ACC112 (cell line): ENCODE data around the gene P2RX4.
"Not testable (repeated sequence)": the region's sequence is repeated elsewhere in the genome, so short reads cannot be mapped to it uniquely, and the experiment has no call there.

Source experiments
- H2AFZ ChIP-seq: fragments of 200-600 bp; sonication (generic); one replicate; pipeline ENCODE4 v1.6.0; 2017; ENCODE audit warnings: antibody characterized with exemption, low read length; ENCODE audit not compliant: unreplicated experiment
- H3K27ac ChIP-seq: fragments of 200-600 bp; sonication (generic); 2 replicates; pipeline ENCODE4 v1.5.1; 2014; ENCODE audit warnings: low read depth, mild to moderate bottlenecking, antibody characterized with exemption, low read length, moderate library complexity
- H3K27me3 ChIP-seq: fragments of 200-600 bp; sonication (generic); 2 replicates; pipeline ENCODE4 v1.6.1; 2014; ENCODE audit warnings: mild to moderate bottlenecking, antibody characterized with exemption, low read length, moderate library complexity, mixed read lengths; ENCODE audit not compliant: insufficient read depth
- H3K36me3 ChIP-seq: fragments of 200-600 bp; sonication (generic); 2 replicates; pipeline ENCODE4 v1.6.1; 2016; ENCODE audit warnings: mild to moderate bottlenecking, antibody characterized with exemption, low read length, moderate library complexity, mixed read lengths; ENCODE audit not compliant: insufficient read depth
- H3K4me1 ChIP-seq: fragments of 200-600 bp; sonication (generic); one replicate; pipeline ENCODE4 v1.6.1; 2016; ENCODE audit warnings: low read length, mixed read lengths; ENCODE audit not compliant: insufficient read depth, unreplicated experiment, control insufficient read depth
- H3K4me3 ChIP-seq: fragments of 200-600 bp; sonication (generic); 2 replicates; pipeline ENCODE4 v1.5.1; 2014; ENCODE audit warnings: mild to moderate bottlenecking, low read depth, low read length
- H3K79me2 ChIP-seq: fragments of 200-600 bp; sonication (generic); one replicate; pipeline ENCODE4 v1.6.0; 2016; ENCODE audit warnings: low read length; ENCODE audit not compliant: control insufficient read depth, unreplicated experiment, insufficient read depth

P2RX4 gene

GRCh38 chr12:121209624-121210572, at the start of gene P2RX4:
Gene P2RX4, plus strand, starts transcription at chr12:121210129. Its CDS starts 36 bp downstream, at chr12:121210165.
- H3K4me3 ChIP-seq: peak within 1 kb of the TSS; percentile 92
- no peaks in the 10 kb centered on the region for H3K79me2 ChIP-seq
- H3K27ac ChIP-seq: peak within 1 kb of the TSS; percentile 41
- H3K36me3 ChIP-seq: no peaks in the 10 kb centered on the region
- H3K27me3 ChIP-seq: no peaks in the 10 kb centered on the region
- H2AFZ ChIP-seq: peak within 1 kb of the TSS; percentile 83
- peaks cover 11% of the 10 kb centered on the region for H3K4me1 ChIP-seq

GRCh38 chr12:121162384-121162783, 47.5 kb upstream of the P2RX4 start:
- Histone ChIP-seq H3K79me2 (no peaks in the 10 kb centered on the region), H3K4me1 (no peaks in the 10 kb centered on the region), H3K27me3 (peaks cover 9% of the 10 kb centered on the region; the same call in 1 of the 2 replicates), H2AFZ (no peak overlapping the region), H3K4me3 (no peak overlapping the region), H3K27ac (no peak overlapping the region), H3K36me3 (no peaks in the 10 kb centered on the region)

- Histone ChIP-seq H3K4me3 (no peak overlapping the region), H3K27ac (no peak overlapping the region), H2AFZ (no peak overlapping the region), H3K27me3 (peaks cover 4% of the 10 kb centered on the region; the same call in 1 of the 2 replicates), H3K36me3 (no peaks in the 10 kb centered on the region), H3K79me2 (no peaks in the 10 kb centered on the region), H3K4me1 (no peaks in the 10 kb centered on the region)
Observed at GRCh38 chr12:121162985-121163384, 46.9 kb upstream of the P2RX4 start.

- not testable (repeated sequence) for H3K27ac ChIP-seq, H2AFZ ChIP-seq, H3K79me2 ChIP-seq, H3K27me3 ChIP-seq, H3K4me3 ChIP-seq, H3K4me1 ChIP-seq, H3K36me3 ChIP-seq
Observed at GRCh38 chr12:121164839-121165238, 45.1 kb upstream of the P2RX4 start.

GRCh38 chr12:121165316-121165715, 44.6 kb upstream of the P2RX4 start:
- Histone ChIP-seq H3K4me1 (no peaks in the 10 kb centered on the region), H3K27me3 (no peaks in the 10 kb centered on the region), H3K4me3 (no peak overlapping the region), H3K27ac (no peak overlapping the region), H2AFZ (no peak overlapping the region), H3K36me3 (no peaks in the 10 kb centered on the region), H3K79me2 (no peaks in the 10 kb centered on the region)

GRCh38 chr12:121166356-121166755, 43.6 kb upstream of the P2RX4 start:
- Histone ChIP-seq H2AFZ (no peak overlapping the region), H3K79me2 (no peaks in the 10 kb centered on the region), H3K4me3 (no peak overlapping the region), H3K4me1 (peaks cover 6% of the 10 kb centered on the region), H3K27me3 (no peaks in the 10 kb centered on the region), H3K27ac (no peak overlapping the region), H3K36me3 (no peaks in the 10 kb centered on the region)

GRCh38 chr12:121167232-121167820, 42.6 kb upstream of the P2RX4 start:
- Histone ChIP-seq H3K4me3 (no peak overlapping the region), H3K79me2 (no peaks in the 10 kb centered on the region), H3K4me1 (peaks cover 6% of the 10 kb centered on the region), H3K27me3 (no peaks in the 10 kb centered on the region), H3K36me3 (no peaks in the 10 kb centered on the region), H2AFZ (no peak overlapping the region), H3K27ac (no peak overlapping the region)

GRCh38 chr12:121167951-121168350, 42.0 kb upstream of the P2RX4 start:
- Histone ChIP-seq H2AFZ (no peak overlapping the region), H3K27me3 (no peaks in the 10 kb centered on the region), H3K79me2 (no peaks in the 10 kb centered on the region), H3K36me3 (no peaks in the 10 kb centered on the region), H3K27ac (no peak overlapping the region), H3K4me3 (no peak overlapping the region), H3K4me1 (peaks cover 6% of the 10 kb centered on the region)

GRCh38 chr12:121170151-121170550, 39.8 kb upstream of the P2RX4 start:
- Histone ChIP-seq H3K79me2 (no peaks in the 10 kb centered on the region), H3K4me3 (no peak overlapping the region), H3K27me3 (no peaks in the 10 kb centered on the region), H3K36me3 (no peaks in the 10 kb centered on the region), H3K27ac (no peak overlapping the region), H2AFZ (no peak overlapping the region), H3K4me1 (peaks cover 6% of the 10 kb centered on the region)

- no peak overlapping the region for H3K27ac ChIP-seq
Observed at GRCh38 chr12:121170611-121171260, 39.2 kb upstream of the P2RX4 start.

More at GRCh38 chr12:121170611-121171260, 39.2 kb upstream of the P2RX4 start:
- Histone ChIP-seq H3K27me3 (no peaks in the 10 kb centered on the region), H3K4me1 (peaks cover 6% of the 10 kb centered on the region), H3K36me3 (no peaks in the 10 kb centered on the region), H3K4me3 (no peak overlapping the region), H2AFZ (no peak overlapping the region), H3K79me2 (no peaks in the 10 kb centered on the region)
